Tibial nerve (tissue), 4 donors: ENCODE measurements around the gene LRRC1. TPM values are rescaled to one million over a fixed set of nuclear protein-coding genes. Genes with fewer than 3 reads are reported as not detected.
A peak's percentile ranks its signal among the peaks of the same experiment; 100 is the strongest.

Experiments
- DNase-seq, 2 donors: peaks; one replicate each; pipeline ENCODE4 v3.0.0-alpha.2; 2019; ENCODE audit warnings: low spot score in 2 of 2
- H3K27ac ChIP-seq, 4 donors: fragments of 200-600 bp; sonication (generic) in 3 of 4; one replicate each; pipeline ENCODE4 v1.5.1; 2017 to 2019; ENCODE audit warnings: mild to moderate bottlenecking in 1 of 4
- H3K27me3 ChIP-seq, 2 donors: fragments of 200-600 bp; sonication (generic) in 1 of 2; one replicate each; pipeline versions ENCODE4 v1.5.1 to v1.6.0; 2017 to 2019
- H3K36me3 ChIP-seq, 3 donors: fragments of 200-600 bp; sonication (generic); one replicate each; pipeline ENCODE4 v1.5.1; 2018 to 2019
- H3K4me1 ChIP-seq, 4 donors: fragments of 200-600 bp; sonication (generic) in 3 of 4; one replicate each; pipeline ENCODE4 v1.5.1; 2017 to 2019
- H3K4me3 ChIP-seq, 4 donors: fragments of 200-600 bp; sonication (generic) in 3 of 4; one replicate each; pipeline ENCODE4 v1.5.1; 2017 to 2019; ENCODE audit warnings: mild to moderate bottlenecking in 1 of 4, moderate library complexity in 1 of 4
- H3K9me3 ChIP-seq, 4 donors: fragments of 200-600 bp; sonication (generic) in 3 of 4; one replicate each; pipeline ENCODE4 v1.5.1; 2017 to 2019
- CTCF ChIP-seq, 5 experiments: fragments of 200-600 bp in 3 of 5; fragments of 450-650 bp in 2 of 5; sonication (generic) in 3 of 5; IDR thresholded peaks; one replicate each; pipeline ENCODE4 v1.5.1; 2016 to 2019; ENCODE audit warnings: antibody characterized with exemption in 5 of 5, mild to moderate bottlenecking in 3 of 5, moderate library complexity in 2 of 5
- EP300 ChIP-seq, 2 donors: sonication (generic); formaldehyde crosslinking; IDR thresholded peaks; one replicate each; pipeline ENCODE4 v1.6.1; 2017; ENCODE audit warnings: antibody characterized with exemption in 2 of 2, mild to moderate bottlenecking in 1 of 2
- POLR2A ChIP-seq, 2 donors: fragments of 450-650 bp; IDR thresholded peaks; one replicate each; pipeline ENCODE4 v1.6.1; 2017; ENCODE audit warnings: antibody characterized with exemption in 2 of 2, mild to moderate bottlenecking in 2 of 2, moderate library complexity in 2 of 2
- whole genome bisulfite sequencing, 2 donors: methylation state at CpG; one replicate each; pipeline ENCODE4 v1.1.5; 2018; 5-methylcytosine and 5-hydroxymethylcytosine counted together
- total RNA-seq, 4 donors: library from RNA; depleted of rRNA; stranded (reverse); fragments of >200 nt; gene quantifications; one replicate each; pipeline ENCODE4 v1.1.0, GENCODE V29; 2016

The LRRC1 gene
- total RNA-seq, 4 donors from 2014 or later: 22.8 to 50.0 (median 39.6) TPM

GRCh38 chr6:53944091-53944490 lies 149.3 kb downstream of the LRRC1 start:
- DNase-seq: no peak
- Histone ChIP-seq H3K9me3 (peaks cover 0 to 11% (median 0%) of the 10 kb centered on the region in 4 donors), H3K27me3 (no peaks in the 10 kb centered on the region), H3K27ac (peak overlapping the region in 2 of 4 donors; percentile 54 to 71), H3K4me3 (no peak overlapping the region), H3K36me3 (no peaks in the 10 kb centered on the region), H3K4me1 (peaks cover 0 to 25% (median 6%) of the 10 kb centered on the region in 4 donors)
- 38 to 51% methylated on average over 4 of the region's 4 CpGs for WGBS, 2 donors
- no peak for TF ChIP-seq EP300 (IDR thresholded peaks at IDR 0.05)
- no peak for TF ChIP-seq CTCF (IDR thresholded peaks at IDR 0.05)
- no peak for TF ChIP-seq POLR2A (IDR thresholded peaks at IDR 0.05)

GRCh38 chr6:53944543-53944942 lies 149.7 kb downstream of the LRRC1 start:
- TF ChIP-seq POLR2A (IDR thresholded peaks at IDR 0.05) (no peak), CTCF (IDR thresholded peaks at IDR 0.05) (no peak)
- 67 to 83% methylated on average over 5 of the region's 5 CpGs for WGBS, 2 donors
- no peak for DNase-seq
- Histone ChIP-seq H3K27me3 (no peaks in the 10 kb centered on the region), H3K4me1 (peaks cover 0 to 25% (median 6%) of the 10 kb centered on the region in 4 donors), H3K9me3 (peaks cover 0 to 15% (median 0%) of the 10 kb centered on the region in 4 donors), H3K27ac (peak overlapping the region in 2 of 4 donors; percentile 54 to 71), H3K4me3 (no peak overlapping the region), H3K36me3 (no peaks in the 10 kb centered on the region)

GRCh38 chr6:53945765-53946407 lies 151.1 kb downstream of the LRRC1 start:
- 71 to 88% methylated on average over 2 to 4 of the region's 4 CpGs for WGBS, 2 donors
- H3K4me1 ChIP-seq: peaks cover 0 to 25% (median 6%) of the 10 kb centered on the region in 4 donors
- H3K27ac ChIP-seq: no peak overlapping the region
- DNase-seq: no peak
- no peak overlapping the region for H3K4me3 ChIP-seq
- no peaks in the 10 kb centered on the region for H3K27me3 ChIP-seq
- H3K9me3 ChIP-seq: peaks cover 0 to 24% (median 0%) of the 10 kb centered on the region in 4 donors
- no peak for TF ChIP-seq POLR2A (IDR thresholded peaks at IDR 0.05)
- TF ChIP-seq EP300 (IDR thresholded peaks at IDR 0.05): no peak
- TF ChIP-seq CTCF (IDR thresholded peaks at IDR 0.05): no peak
- H3K36me3 ChIP-seq: no peaks in the 10 kb centered on the region

GRCh38 chr6:53947780-53948179 lies 153.0 kb downstream of the LRRC1 start:
- H3K27me3 ChIP-seq: no peaks in the 10 kb centered on the region
- peaks cover 0 to 27% (median 0%) of the 10 kb centered on the region in 4 donors for H3K9me3 ChIP-seq
- H3K4me1 ChIP-seq: peaks cover 0 to 20% (median 4%) of the 10 kb centered on the region in 4 donors
- no peak overlapping the region for H3K27ac ChIP-seq
- WGBS, 2 donors: 82 to 92% methylated on average over 1 of the region's 1 CpG
- TF ChIP-seq EP300 (IDR thresholded peaks at IDR 0.05): no peak
- TF ChIP-seq CTCF (IDR thresholded peaks at IDR 0.05): no peak
- no peak for TF ChIP-seq POLR2A (IDR thresholded peaks at IDR 0.05)
- no peak overlapping the region for H3K4me3 ChIP-seq
- no peak for DNase-seq
- no peaks in the 10 kb centered on the region for H3K36me3 ChIP-seq

- Histone ChIP-seq H3K9me3 (peaks cover 0 to 27% (median 0%) of the 10 kb centered on the region in 4 donors), H3K36me3 (no peaks in the 10 kb centered on the region), H3K27me3 (no peaks in the 10 kb centered on the region), H3K27ac (no peak overlapping the region), H3K4me3 (no peak overlapping the region), H3K4me1 (peaks cover 0 to 5% (median 0%) of the 10 kb centered on the region in 4 donors)
- DNase-seq: no peak
- WGBS, 2 donors: 94% methylated on average over 3 of the region's 3 CpGs
- TF ChIP-seq POLR2A (IDR thresholded peaks at IDR 0.05) (no peak), EP300 (IDR thresholded peaks at IDR 0.05) (no peak)
Observed at GRCh38 chr6:53951383-53951782, 156.6 kb downstream of the LRRC1 start.
